Calu3 (cell line): ENCODE data around the gene UTS2B. TPM values are rescaled to one million over a fixed set of nuclear protein-coding genes. Genes with fewer than 3 reads are reported as not detected.

Source experiments
- Bru-seq: library from RNA; stranded (reverse); fragments of 400-500 nt; gene quantifications from one replicate; lab custom pipeline; 2021; lab: Mats Ljungman, UMichigan
- BruChase-seq, 2 experiments: library from RNA; stranded (reverse); fragments of 400-500 nt; gene quantifications; one replicate each; lab custom pipeline; 2021; lab: Mats Ljungman, UMichigan
- BruUV-seq: library from RNA; stranded (reverse); fragments of 400-500 nt; replicated peaks from 2 replicates; lab custom pipeline; 2021; lab: Mats Ljungman, UMichigan
- CTCF ChIA-PET: fragments of 300-600 bp; sonication (Branson Sonifier 250); formaldehyde crosslinking; loops from one replicate; lab custom pipeline; 2022; ENCODE audit warnings: antibody characterized with exemption; lab: Charles Lee
- DNase-seq: peaks from one replicate; pipeline ENCODE4 v3.0.0; 2022
- H3K27ac Mint-ChIP-seq: one replicate; pipeline ENCODE4 v1.8.0; 2022; ENCODE audit warnings: mixed read lengths; ENCODE audit not compliant: unreplicated experiment
- H3K27me3 Mint-ChIP-seq: one replicate; pipeline ENCODE4 v1.8.0; 2022; ENCODE audit warnings: mixed read lengths; ENCODE audit not compliant: unreplicated experiment
- H3K36me3 Mint-ChIP-seq: one replicate; pipeline ENCODE4 v1.8.0; 2022; ENCODE audit warnings: mild to moderate bottlenecking, moderate library complexity, mixed read lengths; ENCODE audit not compliant: insufficient read depth, unreplicated experiment
- H3K4me1 Mint-ChIP-seq: one replicate; pipeline ENCODE4 v1.8.0; 2022; ENCODE audit warnings: mild to moderate bottlenecking, low read depth, mixed read lengths; ENCODE audit not compliant: unreplicated experiment
- H3K4me3 Mint-ChIP-seq: one replicate; pipeline ENCODE4 v1.8.0; 2022; ENCODE audit warnings: mild to moderate bottlenecking, low read depth, moderate library complexity, mixed read lengths; ENCODE audit not compliant: unreplicated experiment
- H3K9me3 Mint-ChIP-seq: one replicate; pipeline ENCODE4 v1.8.0; 2022; ENCODE audit warnings: low read depth, mixed read lengths; ENCODE audit not compliant: unreplicated experiment
- intact Hi-C: fragments of 100-400 bp; cut with micrococcal nuclease; formaldehyde crosslinking; loops from one replicate; pipeline ENCODE4 v1.10.0; 2022; ENCODE audit not compliant: unreplicated experiment
- long read RNA-seq: library from polyadenylated mRNA; stranded (forward); transcript quantifications from one replicate; pipeline ENCODE4 v2.0.0, GENCODE V29; 2022
- total RNA-seq: library from RNA; stranded (reverse); gene quantifications from 2 replicates; pipeline ENCODE4 v1.2.3, GENCODE V29; 2022
- TF ChIP-seq, protein P1 (sequence below): fragments of 200-600 bp; IDR thresholded peaks from one replicate; pipeline ENCODE4 v1.8.0; 2022; ENCODE audit warnings: antibody characterized with exemption; ENCODE audit not compliant: unreplicated experiment

The UTS2B gene
- total RNA-seq (1.5 and 1.6 TPM in 2 replicates), Bru-seq, nascent RNA (percentile 25 among the genes with signal in this experiment), BruChase-seq, experiment 1, labeled RNA remaining after a 6-hour chase (percentile 13 among the genes with signal in this experiment), BruChase-seq, experiment 2, labeled RNA remaining after a 2-hour chase (percentile 19 among the genes with signal in this experiment)
- long read RNA-seq, partial matches to known transcripts = 0 of 1 reads
- long read RNA-seq, other reads (novel, unspliced or antisense) = 0 of 1 reads

DNA sequence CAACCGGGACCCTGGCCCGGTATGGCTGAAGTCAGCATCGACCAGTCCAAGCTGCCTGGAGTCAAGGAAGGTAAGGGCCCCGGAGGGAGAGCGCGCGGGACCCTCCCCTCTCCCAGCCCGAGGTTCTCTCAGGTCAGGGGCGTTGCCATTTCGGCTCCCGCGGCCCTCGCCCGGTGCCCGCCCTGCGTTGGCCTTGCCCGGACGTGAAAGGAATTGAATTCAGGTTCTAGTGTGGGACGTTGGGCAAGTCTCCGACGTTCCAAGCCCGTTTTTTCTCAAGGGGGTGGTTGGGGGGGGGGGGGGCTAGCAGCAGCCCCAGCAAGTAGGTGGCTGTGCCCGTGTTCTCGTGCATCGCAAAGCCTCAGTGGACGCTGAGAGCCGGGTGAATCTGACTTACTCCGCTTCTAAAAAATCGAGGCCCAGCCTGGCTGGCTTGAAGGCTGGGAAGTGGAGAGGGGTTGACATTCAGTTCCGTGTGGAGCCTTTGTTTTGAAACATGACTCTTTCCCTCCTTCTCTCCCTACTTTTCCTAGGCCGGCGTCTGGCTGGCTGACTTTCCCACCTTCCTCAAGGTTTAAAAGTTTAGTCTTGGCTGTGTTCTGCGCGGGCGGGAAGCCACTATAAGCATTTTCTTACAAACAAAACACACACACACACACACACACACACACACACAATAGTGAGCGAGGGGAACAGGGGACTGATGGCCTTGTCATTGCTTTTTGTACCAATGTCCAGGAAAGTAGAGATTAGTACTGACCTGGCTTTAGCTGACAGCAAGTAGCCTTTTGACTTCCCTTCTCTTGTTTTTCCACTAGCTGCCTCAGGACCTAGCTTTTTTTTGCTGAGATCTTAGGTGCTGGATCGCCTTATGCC lies at the start of gene UTS2B:
Gene UTS2B (minus strand): TSS at position 873 of the 876 bp plus-strand sequence. CDS start 48,337 bp downstream, outside the sequence.
- H3K27me3 Mint-ChIP-seq = no peaks in the 10 kb centered on the region
- DNase-seq = peak; percentile 66
- H3K4me1 Mint-ChIP-seq = peaks cover 61% of the 10 kb centered on the region
- H3K9me3 Mint-ChIP-seq = no peaks in the 10 kb centered on the region
- intact Hi-C loops = loop anchor here (1.0 to 5.0 kb wide), 3 partner anchors 23 to 85 kb away; no protein-coding TSS in a partner anchor
- TSS peak; percentile 28 for BruUV-seq
- CTCF ChIA-PET = interaction anchor here (0.9 to 1.0 kb wide), 3 partner anchors 11 to 24 kb away, joined by 3 to 7 read pairs (median 5); no protein-coding TSS in a partner anchor
- H3K36me3 Mint-ChIP-seq = peaks cover 34% of the 10 kb centered on the region
- H3K27ac Mint-ChIP-seq = peak within 1 kb of the TSS; percentile 86
- peak within 1 kb of the TSS; percentile 84 for H3K4me3 Mint-ChIP-seq
- TF ChIP-seq, protein P1, sequence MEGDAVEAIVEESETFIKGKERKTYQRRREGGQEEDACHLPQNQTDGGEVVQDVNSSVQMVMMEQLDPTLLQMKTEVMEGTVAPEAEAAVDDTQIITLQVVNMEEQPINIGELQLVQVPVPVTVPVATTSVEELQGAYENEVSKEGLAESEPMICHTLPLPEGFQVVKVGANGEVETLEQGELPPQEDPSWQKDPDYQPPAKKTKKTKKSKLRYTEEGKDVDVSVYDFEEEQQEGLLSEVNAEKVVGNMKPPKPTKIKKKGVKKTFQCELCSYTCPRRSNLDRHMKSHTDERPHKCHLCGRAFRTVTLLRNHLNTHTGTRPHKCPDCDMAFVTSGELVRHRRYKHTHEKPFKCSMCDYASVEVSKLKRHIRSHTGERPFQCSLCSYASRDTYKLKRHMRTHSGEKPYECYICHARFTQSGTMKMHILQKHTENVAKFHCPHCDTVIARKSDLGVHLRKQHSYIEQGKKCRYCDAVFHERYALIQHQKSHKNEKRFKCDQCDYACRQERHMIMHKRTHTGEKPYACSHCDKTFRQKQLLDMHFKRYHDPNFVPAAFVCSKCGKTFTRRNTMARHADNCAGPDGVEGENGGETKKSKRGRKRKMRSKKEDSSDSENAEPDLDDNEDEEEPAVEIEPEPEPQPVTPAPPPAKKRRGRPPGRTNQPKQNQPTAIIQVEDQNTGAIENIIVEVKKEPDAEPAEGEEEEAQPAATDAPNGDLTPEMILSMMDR = no peak

- Mint-ChIP-seq H3K36me3 (peaks cover 36% of the 10 kb centered on the region), H3K4me3 (no peak overlapping the region), H3K9me3 (no peaks in the 10 kb centered on the region), H3K27me3 (no peaks in the 10 kb centered on the region), H3K27ac (no peak overlapping the region), H3K4me1 (peaks cover 5% of the 10 kb centered on the region)
- CTCF ChIA-PET = interaction anchor here (0.6 to 0.7 kb wide), 3 partner anchors 19 to 1252 kb away, joined by 3 to 4 read pairs (median 3); no protein-coding TSS in a partner anchor
- intact Hi-C loops = no loop called here
- BruUV-seq = no TSS peak
- TF ChIP-seq, protein P1 = no peak
- DNase-seq = no peak
Observed at GRCh38 chr3:191380001-191380400, 49.7 kb upstream of the UTS2B start.

- TF ChIP-seq, protein P1 = no peak
- CTCF ChIA-PET = interaction anchor here (0.7 kb wide), 1 partner anchor 18 kb away, joined by 4 read pairs; no protein-coding TSS in a partner anchor
- Mint-ChIP-seq H3K4me3 (no peak overlapping the region), H3K36me3 (peaks cover 41% of the 10 kb centered on the region), H3K9me3 (no peaks in the 10 kb centered on the region), H3K4me1 (peaks cover 5% of the 10 kb centered on the region), H3K27ac (no peak overlapping the region), H3K27me3 (no peaks in the 10 kb centered on the region)
- no TSS peak for BruUV-seq
- intact Hi-C loops = no loop called here
- no peak for DNase-seq
Observed at GRCh38 chr3:191379446-191379845, 49.1 kb upstream of the UTS2B start.

- BruUV-seq = no TSS peak
- no peaks in the 10 kb centered on the region for H3K27me3 Mint-ChIP-seq
- peaks cover 31% of the 10 kb centered on the region for H3K36me3 Mint-ChIP-seq
- intact Hi-C loops = no loop called here
- peaks cover 5% of the 10 kb centered on the region for H3K4me1 Mint-ChIP-seq
- TF ChIP-seq, protein P1 = no peak
- no peak for DNase-seq
- no peaks in the 10 kb centered on the region for H3K9me3 Mint-ChIP-seq
- no peak overlapping the region for H3K4me3 Mint-ChIP-seq
- peak overlapping the region; percentile 19 for H3K27ac Mint-ChIP-seq
- CTCF ChIA-PET = interaction anchor here (0.6 kb wide), 1 partner anchor 1417 kb away, joined by 3 read pairs; no protein-coding TSS in a partner anchor
Observed at GRCh38 chr3:191378142-191378812, 48.0 kb upstream of the UTS2B start.
